GM10266 (cell line): ENCODE measurements around the gene CLDN7.

Source experiments
- DNase-seq: peaks from one replicate; pipeline ENCODE4 v3.0.0; 2012; ENCODE audit errors: extremely low spot score
- TF ChIP-seq, protein P1 (sequence below): IDR thresholded peaks from 2 replicates; pipeline ENCODE4 v1.5.1; 2012; ENCODE audit warnings: mild to moderate bottlenecking, low read depth; ENCODE audit not compliant: control insufficient read depth, insufficient read depth; ENCODE audit errors: missing control alignments

The CLDN7 gene

DNA sequence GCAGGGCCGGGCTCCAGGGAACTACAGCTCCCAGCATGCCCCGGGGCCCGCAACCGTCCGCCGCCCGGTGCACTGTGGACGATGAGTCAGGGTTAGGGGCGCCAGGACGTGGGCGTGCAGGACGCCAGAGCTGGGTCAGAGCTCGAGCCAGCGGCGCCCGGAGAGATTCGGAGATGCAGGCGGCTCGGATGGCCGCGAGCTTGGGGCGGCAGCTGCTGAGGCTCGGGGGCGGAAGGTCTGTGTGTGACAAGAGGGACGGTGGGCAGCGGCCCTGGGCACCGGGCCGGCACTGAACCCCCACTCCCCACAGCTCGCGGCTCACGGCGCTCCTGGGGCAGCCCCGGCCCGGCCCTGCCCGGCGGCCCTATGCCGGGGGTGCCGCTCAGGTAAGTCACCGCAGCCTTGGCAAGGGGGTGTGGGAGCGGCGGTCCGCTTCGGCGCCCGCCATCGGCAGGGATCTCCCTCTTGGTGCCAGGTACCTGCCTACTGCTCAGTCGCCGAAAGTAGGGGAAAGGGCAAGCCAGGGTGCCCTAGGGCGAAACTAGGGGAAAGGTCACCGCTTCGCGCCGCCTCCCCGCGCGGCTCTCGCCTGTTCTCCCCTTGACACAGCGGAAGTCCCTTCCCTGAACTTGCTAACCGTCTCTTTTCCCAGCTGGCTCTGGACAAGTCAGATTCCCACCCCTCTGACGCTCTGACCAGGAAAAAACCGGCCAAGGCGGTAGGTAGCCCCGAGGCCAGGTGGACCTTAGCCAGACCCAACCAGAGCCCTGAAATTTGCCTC, 42.3 kb downstream of the CLDN7 start, which contains the start of the genes ACADVL and DLG4:
Gene ACADVL, plus strand, starts transcription at position 127 of the 781 bp plus-strand sequence. Its CDS starts 47 bp downstream, at position 174.
Gene DLG4, minus strand, starts transcription at position 25 of the 781 bp plus-strand sequence.
- peak; percentile 93 for DNase-seq
- TF ChIP-seq, protein P1, sequence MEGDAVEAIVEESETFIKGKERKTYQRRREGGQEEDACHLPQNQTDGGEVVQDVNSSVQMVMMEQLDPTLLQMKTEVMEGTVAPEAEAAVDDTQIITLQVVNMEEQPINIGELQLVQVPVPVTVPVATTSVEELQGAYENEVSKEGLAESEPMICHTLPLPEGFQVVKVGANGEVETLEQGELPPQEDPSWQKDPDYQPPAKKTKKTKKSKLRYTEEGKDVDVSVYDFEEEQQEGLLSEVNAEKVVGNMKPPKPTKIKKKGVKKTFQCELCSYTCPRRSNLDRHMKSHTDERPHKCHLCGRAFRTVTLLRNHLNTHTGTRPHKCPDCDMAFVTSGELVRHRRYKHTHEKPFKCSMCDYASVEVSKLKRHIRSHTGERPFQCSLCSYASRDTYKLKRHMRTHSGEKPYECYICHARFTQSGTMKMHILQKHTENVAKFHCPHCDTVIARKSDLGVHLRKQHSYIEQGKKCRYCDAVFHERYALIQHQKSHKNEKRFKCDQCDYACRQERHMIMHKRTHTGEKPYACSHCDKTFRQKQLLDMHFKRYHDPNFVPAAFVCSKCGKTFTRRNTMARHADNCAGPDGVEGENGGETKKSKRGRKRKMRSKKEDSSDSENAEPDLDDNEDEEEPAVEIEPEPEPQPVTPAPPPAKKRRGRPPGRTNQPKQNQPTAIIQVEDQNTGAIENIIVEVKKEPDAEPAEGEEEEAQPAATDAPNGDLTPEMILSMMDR: no peak

DNA sequence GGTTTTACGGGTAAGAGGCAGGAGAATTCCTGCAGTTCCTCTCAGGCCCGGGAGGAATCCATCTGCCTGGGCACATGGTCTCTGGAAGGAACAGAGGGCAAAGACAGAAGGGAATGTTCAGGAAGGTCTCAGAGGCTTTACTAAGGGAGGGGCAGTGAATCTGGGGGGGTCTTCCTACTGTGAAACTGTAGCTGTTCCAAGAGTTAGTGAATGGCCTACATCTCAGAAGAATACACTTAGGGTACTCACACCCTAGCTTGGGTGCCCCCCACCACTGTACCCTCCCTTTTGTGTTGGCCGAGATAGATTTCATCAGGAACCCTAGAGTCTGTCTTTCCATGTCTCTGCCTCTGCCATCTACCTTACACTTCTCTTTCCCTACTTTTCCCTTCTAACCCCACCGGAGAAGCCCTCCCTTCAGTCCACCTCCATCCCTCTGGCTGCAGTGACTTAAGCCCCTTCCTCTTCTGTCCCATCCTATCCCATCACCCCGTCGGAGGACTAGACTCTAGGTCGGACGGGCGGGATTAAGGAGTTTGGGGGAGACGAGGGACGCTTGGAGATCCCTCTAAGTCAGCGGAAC, 43.0 kb downstream of the CLDN7 start:
- DNase-seq: no peak
- TF ChIP-seq, protein P1: no peak

GRCh38 chr17:7218758-7219157, 43.5 kb downstream of the CLDN7 start:
- TF ChIP-seq, protein P1: no peak
- no peak for DNase-seq

GRCh38 chr17:7218166-7218565, 44.1 kb downstream of the CLDN7 start:
- TF ChIP-seq, protein P1: no peak
- no peak for DNase-seq

DNA sequence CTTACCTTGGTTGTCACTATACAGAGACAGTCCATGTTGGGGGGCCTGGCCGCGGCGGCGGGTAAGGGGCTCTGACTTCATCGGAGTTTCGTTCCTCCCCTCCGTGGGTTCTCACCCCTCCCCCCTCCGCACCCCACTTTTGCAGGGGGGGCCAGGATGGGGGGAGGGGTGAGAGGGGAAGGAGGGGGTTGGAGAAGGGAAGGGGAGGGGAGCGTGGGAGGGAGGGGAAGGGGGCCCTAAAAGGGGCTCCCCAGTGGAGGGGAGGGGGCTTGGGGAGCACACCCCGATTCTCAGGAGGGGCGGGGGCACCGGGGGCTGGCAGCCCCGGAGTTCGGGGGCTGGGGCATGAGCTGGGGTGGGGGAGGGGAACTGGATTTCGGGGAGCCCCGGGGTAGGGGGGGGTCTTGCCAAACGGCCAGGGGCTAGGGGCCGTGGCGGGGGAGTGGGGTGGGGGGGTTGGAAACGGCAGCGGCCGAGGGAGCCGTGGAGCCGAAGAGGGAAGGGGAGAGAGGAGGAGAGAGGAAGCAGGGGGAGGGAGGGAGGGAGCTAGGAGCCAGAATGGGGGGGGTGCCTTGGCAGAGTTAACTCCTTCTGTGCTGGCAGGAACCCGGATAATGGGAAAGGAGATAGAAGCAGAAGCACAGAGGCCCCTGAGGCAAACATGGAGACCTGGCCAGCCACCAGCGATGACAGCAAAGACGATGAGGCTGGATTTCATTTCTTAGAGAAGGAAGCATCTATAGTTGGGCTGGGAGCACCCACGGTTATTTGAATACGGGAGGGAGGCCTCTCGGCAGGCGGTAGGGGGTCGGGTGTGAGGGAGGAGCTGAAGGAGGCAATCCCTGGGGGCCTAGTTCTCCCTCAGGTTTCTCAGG, 44.9 kb downstream of the CLDN7 start:
- DNase-seq: peak; percentile 53
- TF ChIP-seq, protein P1: no peak

DNA sequence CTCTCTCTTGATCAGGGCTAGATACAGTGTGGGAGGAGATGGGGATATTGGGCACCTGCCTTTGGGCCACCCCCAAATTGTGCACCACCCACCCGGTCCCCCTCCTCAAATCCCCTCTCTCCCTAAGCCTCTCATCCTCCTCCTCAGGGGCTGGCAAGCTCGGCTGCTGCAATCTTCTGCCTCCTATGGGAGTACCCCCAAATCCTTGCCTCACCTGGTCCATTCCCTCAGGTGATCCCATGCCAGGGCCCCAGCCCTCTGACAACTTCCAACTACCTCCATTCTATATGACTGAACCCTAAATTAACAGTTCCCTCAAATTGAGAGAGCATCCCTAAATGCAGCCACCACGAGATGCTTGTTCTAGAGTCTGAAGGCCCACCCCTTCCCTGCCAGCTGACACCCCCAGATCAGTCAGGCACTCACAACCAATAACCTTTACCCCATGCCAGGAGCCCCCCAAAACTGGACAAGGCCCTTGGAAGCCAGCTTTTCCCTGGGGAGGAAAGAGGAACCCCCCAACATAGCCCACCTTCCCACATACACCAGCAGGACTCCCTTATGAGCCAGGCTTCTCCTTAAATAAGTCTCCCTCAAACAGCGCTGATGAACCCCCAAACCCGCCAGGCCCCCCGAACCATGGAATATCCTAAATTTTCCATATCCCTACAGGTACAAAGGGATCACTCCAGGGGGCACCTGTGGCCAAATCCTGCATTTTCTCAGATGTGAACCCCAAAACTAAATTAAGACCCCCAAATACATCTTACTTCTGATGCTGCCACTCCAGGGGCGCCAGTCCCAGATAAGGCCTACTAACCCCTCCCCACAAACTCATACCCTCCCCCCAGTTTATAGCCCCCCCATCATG, 45.8 kb downstream of the CLDN7 start:
- TF ChIP-seq, protein P1: no peak
- DNase-seq: no peak
